ENCODE data around the gene ZNF438. TPM values are rescaled to one million over a fixed set of nuclear protein-coding genes. Genes with fewer than 3 reads are reported as not detected.

ZNF438 gene
- polyA plus RNA-seq, 1 experiment: 5.0 TPM

GRCh38 chr10:30990971-30991646 is 40.6 kb downstream of the ZNF438 start:
- ChIA-PET CTCF (interaction anchor here (0.6 kb wide), 1 partner anchor 352 kb away, joined by 6 read pairs; no protein-coding TSS in a partner anchor), POLR2A (no interaction called here)
- TF ChIP-seq CTCF (IDR thresholded peaks at IDR 0.05; ENCODE audit: low read depth, low read length): no peak
- Histone ChIP-seq H3K27me3 (ENCODE audit: control insufficient read depth, insufficient read depth, low read length) (no peaks in the 10 kb centered on the region), H3K27ac (ENCODE audit: low read depth, low read length) (no peak overlapping the region), H3K4me3 (ENCODE audit: low read depth, low read length) (no peak overlapping the region), H3K9me3 (ENCODE audit: control insufficient read depth, insufficient read depth, low read length) (peaks cover 13% of the 10 kb centered on the region)
- no peak for DNase-seq (ENCODE audit: low read depth, low spot score)

- peaks cover 13% of the 10 kb centered on the region for H3K9me3 ChIP-seq (ENCODE audit: control insufficient read depth, insufficient read depth, low read length)
- no peak for DNase-seq (ENCODE audit: low read depth, low spot score)
- no peak overlapping the region for H3K27ac ChIP-seq (ENCODE audit: low read depth, low read length)
- no peak overlapping the region for H3K4me3 ChIP-seq (ENCODE audit: low read depth, low read length)
- ChIA-PET CTCF (interaction anchor here (0.6 kb wide), 1 partner anchor 351 kb away, joined by 6 read pairs; no protein-coding TSS in a partner anchor), POLR2A (no interaction called here)
- no peak for TF ChIP-seq CTCF (IDR thresholded peaks at IDR 0.05; ENCODE audit: low read depth, low read length)
- H3K27me3 ChIP-seq (ENCODE audit: control insufficient read depth, insufficient read depth, low read length): no peaks in the 10 kb centered on the region
Observed at GRCh38 chr10:30990351-30990750, 41.3 kb downstream of the ZNF438 start.

- Histone ChIP-seq H3K27ac (ENCODE audit: low read depth, low read length) (no peak overlapping the region), H3K4me3 (ENCODE audit: low read depth, low read length) (no peak overlapping the region), H3K9me3 (ENCODE audit: control insufficient read depth, insufficient read depth, low read length) (peaks cover 5% of the 10 kb centered on the region), H3K27me3 (ENCODE audit: control insufficient read depth, insufficient read depth, low read length) (no peaks in the 10 kb centered on the region)
- ChIA-PET POLR2A (no interaction called here), CTCF (interaction anchor here (0.5 to 1.4 kb wide), 2 partner anchors 10 to 153 kb away, joined by 4 read pairs; no protein-coding TSS in a partner anchor)
- no peak for DNase-seq (ENCODE audit: low read depth, low spot score)
- TF ChIP-seq CTCF (IDR thresholded peaks at IDR 0.05; ENCODE audit: low read depth, low read length): no peak
Observed at GRCh38 chr10:30988831-30989435, 42.7 kb downstream of the ZNF438 start.

- DNase-seq (ENCODE audit: low read depth, low spot score): no peak
- POLR2A ChIA-PET: no interaction called here
- no peak for TF ChIP-seq CTCF (IDR thresholded peaks at IDR 0.05; ENCODE audit: low read depth, low read length)
Observed at GRCh38 chr10:30987463-30987862, 44.2 kb downstream of the ZNF438 start.

GRCh38 chr10:30986053-30986555 is 45.6 kb downstream of the ZNF438 start:
- Histone ChIP-seq H3K27me3 (ENCODE audit: control insufficient read depth, insufficient read depth, low read length) (no peaks in the 10 kb centered on the region), H3K9me3 (ENCODE audit: control insufficient read depth, insufficient read depth, low read length) (no peaks in the 10 kb centered on the region; the same call in 1 of the 2 replicates), H3K27ac (ENCODE audit: low read depth, low read length) (no peak overlapping the region), H3K4me3 (ENCODE audit: low read depth, low read length) (no peak overlapping the region)
- POLR2A ChIA-PET: interaction anchor here (0.8 to 1.5 kb wide), 3 partner anchors 13 to 249 kb away, joined by 3 to 4 read pairs (median 4); partner anchors contain the start of gene ZNF438
- no peak for TF ChIP-seq CTCF (IDR thresholded peaks at IDR 0.05; ENCODE audit: low read depth, low read length)
- DNase-seq (ENCODE audit: low read depth, low spot score): peak; percentile 16
- CTCF ChIA-PET: no interaction called here

More at GRCh38 chr10:30987463-30987862, 44.2 kb downstream of the ZNF438 start:
- no peaks in the 10 kb centered on the region; the same call in 1 of the 2 replicates for H3K9me3 ChIP-seq (ENCODE audit: control insufficient read depth, insufficient read depth, low read length)
- H3K4me3 ChIP-seq (ENCODE audit: low read depth, low read length): no peak overlapping the region
- no peaks in the 10 kb centered on the region for H3K27me3 ChIP-seq (ENCODE audit: control insufficient read depth, insufficient read depth, low read length)
- H3K27ac ChIP-seq (ENCODE audit: low read depth, low read length): no peak overlapping the region
- CTCF ChIA-PET: interaction anchor here (0.8 to 1.0 kb wide), 2 partner anchors 203 to 205 kb away, joined by 3 to 12 read pairs; no protein-coding TSS in a partner anchor
